ENCODE measurements around the gene ARHGAP6.
"Not testable (repeated sequence)": the region's sequence is repeated elsewhere in the genome, so short reads cannot be mapped to it uniquely, and the experiment has no call there.

Gene ARHGAP6

GRCh38 chrX:11626351-11626750 lies 39.4 kb downstream of the ARHGAP6 start:
- no peak overlapping the region for H3K9ac ChIP-seq
- H3K27ac ChIP-seq, result no peak overlapping the region
- no peak overlapping the region for H2AFZ ChIP-seq (ENCODE audit: low read depth)
- no peaks in the 10 kb centered on the region for H3K79me2 ChIP-seq (ENCODE audit: insufficient read depth, low read depth)
- no peaks in the 10 kb centered on the region for H3K27me3 ChIP-seq (ENCODE audit: insufficient read depth, low read depth)
- no peaks in the 10 kb centered on the region for H3K36me3 ChIP-seq (ENCODE audit: insufficient read depth)
- H3K4me1 ChIP-seq (ENCODE audit: low read depth, poor library complexity, severe bottlenecking), result peaks cover 19% of the 10 kb centered on the region
- H3K4me3 ChIP-seq (IDR thresholded peaks at IDR 0.05; ENCODE audit: insufficient read depth, low read depth, low read length), result no peak overlapping the region
- no peak overlapping the region for H3K4me2 ChIP-seq
- H4K20me1 ChIP-seq (ENCODE audit: insufficient read depth), result no peaks in the 10 kb centered on the region
- TF ChIP-seq, protein P1, sequence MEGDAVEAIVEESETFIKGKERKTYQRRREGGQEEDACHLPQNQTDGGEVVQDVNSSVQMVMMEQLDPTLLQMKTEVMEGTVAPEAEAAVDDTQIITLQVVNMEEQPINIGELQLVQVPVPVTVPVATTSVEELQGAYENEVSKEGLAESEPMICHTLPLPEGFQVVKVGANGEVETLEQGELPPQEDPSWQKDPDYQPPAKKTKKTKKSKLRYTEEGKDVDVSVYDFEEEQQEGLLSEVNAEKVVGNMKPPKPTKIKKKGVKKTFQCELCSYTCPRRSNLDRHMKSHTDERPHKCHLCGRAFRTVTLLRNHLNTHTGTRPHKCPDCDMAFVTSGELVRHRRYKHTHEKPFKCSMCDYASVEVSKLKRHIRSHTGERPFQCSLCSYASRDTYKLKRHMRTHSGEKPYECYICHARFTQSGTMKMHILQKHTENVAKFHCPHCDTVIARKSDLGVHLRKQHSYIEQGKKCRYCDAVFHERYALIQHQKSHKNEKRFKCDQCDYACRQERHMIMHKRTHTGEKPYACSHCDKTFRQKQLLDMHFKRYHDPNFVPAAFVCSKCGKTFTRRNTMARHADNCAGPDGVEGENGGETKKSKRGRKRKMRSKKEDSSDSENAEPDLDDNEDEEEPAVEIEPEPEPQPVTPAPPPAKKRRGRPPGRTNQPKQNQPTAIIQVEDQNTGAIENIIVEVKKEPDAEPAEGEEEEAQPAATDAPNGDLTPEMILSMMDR (conservative IDR thresholded peaks at IDR 0.05; ENCODE audit: low read depth, low read length), result no peak

GRCh38 chrX:11619441-11619840 lies 46.3 kb downstream of the ARHGAP6 start:
- H4K20me1 ChIP-seq (ENCODE audit: insufficient read depth), result no peaks in the 10 kb centered on the region
- H3K4me2 ChIP-seq, result no peak overlapping the region
- TF ChIP-seq, protein P1 (conservative IDR thresholded peaks at IDR 0.05; ENCODE audit: low read depth, low read length), result no peak
- H3K9ac ChIP-seq, result no peak overlapping the region
- H3K79me2 ChIP-seq (ENCODE audit: insufficient read depth, low read depth), result no peaks in the 10 kb centered on the region
- no peaks in the 10 kb centered on the region for H3K36me3 ChIP-seq (ENCODE audit: insufficient read depth)
- no peaks in the 10 kb centered on the region for H3K4me1 ChIP-seq (ENCODE audit: low read depth, poor library complexity, severe bottlenecking)
- H3K4me3 ChIP-seq (IDR thresholded peaks at IDR 0.05; ENCODE audit: insufficient read depth, low read depth, low read length), result no peak overlapping the region
- H3K27ac ChIP-seq, result no peak overlapping the region
- no peaks in the 10 kb centered on the region for H3K27me3 ChIP-seq (ENCODE audit: insufficient read depth, low read depth)
- no peak overlapping the region for H2AFZ ChIP-seq (ENCODE audit: low read depth)

GRCh38 chrX:11614253-11614652 lies 51.5 kb downstream of the ARHGAP6 start:
- H4K20me1 ChIP-seq (ENCODE audit: insufficient read depth); H3K4me1 ChIP-seq (ENCODE audit: low read depth, poor library complexity, severe bottlenecking); H3K9ac ChIP-seq; H3K4me3 ChIP-seq (IDR thresholded peaks at IDR 0.05; ENCODE audit: insufficient read depth, low read depth, low read length); H3K27ac ChIP-seq; H3K27me3 ChIP-seq (ENCODE audit: insufficient read depth, low read depth); H3K79me2 ChIP-seq (ENCODE audit: insufficient read depth, low read depth); H3K36me3 ChIP-seq (ENCODE audit: insufficient read depth); H3K4me2 ChIP-seq; H2AFZ ChIP-seq (ENCODE audit: low read depth): not testable (repeated sequence)

- TF ChIP-seq, protein P1 (conservative IDR thresholded peaks at IDR 0.05; ENCODE audit: low read depth, low read length), result no peak
- Histone ChIP-seq H3K9ac (no peak overlapping the region), H3K4me3 (IDR thresholded peaks at IDR 0.05; ENCODE audit: insufficient read depth, low read depth, low read length) (no peak overlapping the region), H3K4me2 (no peak overlapping the region), H3K4me1 (ENCODE audit: low read depth, poor library complexity, severe bottlenecking) (no peaks in the 10 kb centered on the region), H3K27me3 (ENCODE audit: insufficient read depth, low read depth) (no peaks in the 10 kb centered on the region), H3K36me3 (ENCODE audit: insufficient read depth) (no peaks in the 10 kb centered on the region), H3K27ac (no peak overlapping the region), H2AFZ (ENCODE audit: low read depth) (no peak overlapping the region; the same call in 1 of the 2 replicates), H4K20me1 (ENCODE audit: insufficient read depth) (no peaks in the 10 kb centered on the region), H3K79me2 (ENCODE audit: insufficient read depth, low read depth) (no peaks in the 10 kb centered on the region)
These were observed 53.8 kb downstream of the ARHGAP6 start for GRCh38 chrX:11611965-11612364.

GRCh38 chrX:11611161-11611560 lies 54.6 kb downstream of the ARHGAP6 start:
- Histone ChIP-seq H3K79me2 (ENCODE audit: insufficient read depth, low read depth) (no peaks in the 10 kb centered on the region), H2AFZ (ENCODE audit: low read depth) (no peak overlapping the region), H3K4me2 (no peak overlapping the region), H3K4me3 (IDR thresholded peaks at IDR 0.05; ENCODE audit: insufficient read depth, low read depth, low read length) (no peak overlapping the region), H3K27ac (no peak overlapping the region), H4K20me1 (ENCODE audit: insufficient read depth) (no peaks in the 10 kb centered on the region), H3K27me3 (ENCODE audit: insufficient read depth, low read depth) (no peaks in the 10 kb centered on the region), H3K4me1 (ENCODE audit: low read depth, poor library complexity, severe bottlenecking) (no peaks in the 10 kb centered on the region), H3K36me3 (ENCODE audit: insufficient read depth) (no peaks in the 10 kb centered on the region), H3K9ac (no peak overlapping the region)
- TF ChIP-seq, protein P1 (conservative IDR thresholded peaks at IDR 0.05; ENCODE audit: low read depth, low read length), result no peak
